TTC549 (cell line): ENCODE data around the gene RIMBP3B.
"Not testable (repeated sequence)": the region's sequence is repeated elsewhere in the genome, so short reads cannot be mapped to it uniquely, and the experiment has no call there.

Experiments used
- FAIRE-seq: peaks from 2 replicates; lab custom pipeline; 2012; peaks lifted over from hg19 to GRCh38; lab: Jason Lieb, UNC

Gene RIMBP3B, protein sequence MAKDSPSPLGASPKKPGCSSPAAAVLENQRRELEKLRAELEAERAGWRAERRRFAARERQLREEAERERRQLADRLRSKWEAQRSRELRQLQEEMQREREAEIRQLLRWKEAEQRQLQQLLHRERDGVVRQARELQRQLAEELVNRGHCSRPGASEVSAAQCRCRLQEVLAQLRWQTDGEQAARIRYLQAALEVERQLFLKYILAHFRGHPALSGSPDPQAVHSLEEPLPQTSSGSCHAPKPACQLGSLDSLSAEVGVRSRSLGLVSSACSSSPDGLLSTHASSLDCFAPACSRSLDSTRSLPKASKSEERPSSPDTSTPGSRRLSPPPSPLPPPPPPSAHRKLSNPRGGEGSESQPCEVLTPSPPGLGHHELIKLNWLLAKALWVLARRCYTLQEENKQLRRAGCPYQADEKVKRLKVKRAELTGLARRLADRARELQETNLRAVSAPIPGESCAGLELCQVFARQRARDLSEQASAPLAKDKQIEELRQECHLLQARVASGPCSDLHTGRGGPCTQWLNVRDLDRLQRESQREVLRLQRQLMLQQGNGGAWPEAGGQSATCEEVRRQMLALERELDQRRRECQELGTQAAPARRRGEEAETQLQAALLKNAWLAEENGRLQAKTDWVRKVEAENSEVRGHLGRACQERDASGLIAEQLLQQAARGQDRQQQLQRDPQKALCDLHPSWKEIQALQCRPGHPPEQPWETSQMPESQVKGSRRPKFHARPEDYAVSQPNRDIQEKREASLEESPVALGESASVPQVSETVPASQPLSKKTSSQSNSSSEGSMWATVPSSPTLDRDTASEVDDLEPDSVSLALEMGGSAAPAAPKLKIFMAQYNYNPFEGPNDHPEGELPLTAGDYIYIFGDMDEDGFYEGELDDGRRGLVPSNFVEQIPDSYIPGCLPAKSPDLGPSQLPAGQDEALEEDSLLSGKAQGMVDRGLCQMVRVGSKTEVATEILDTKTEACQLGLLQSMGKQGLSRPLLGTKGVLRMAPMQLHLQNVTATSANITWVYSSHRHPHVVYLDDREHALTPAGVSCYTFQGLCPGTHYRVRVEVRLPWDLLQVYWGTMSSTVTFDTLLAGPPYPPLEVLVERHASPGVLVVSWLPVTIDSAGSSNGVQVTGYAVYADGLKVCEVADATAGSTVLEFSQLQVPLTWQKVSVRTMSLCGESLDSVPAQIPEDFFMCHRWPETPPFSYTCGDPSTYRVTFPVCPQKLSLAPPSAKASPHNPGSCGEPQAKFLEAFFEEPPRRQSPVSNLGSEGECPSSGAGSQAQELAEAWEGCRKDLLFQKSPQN (N-terminal part only)

DNA sequence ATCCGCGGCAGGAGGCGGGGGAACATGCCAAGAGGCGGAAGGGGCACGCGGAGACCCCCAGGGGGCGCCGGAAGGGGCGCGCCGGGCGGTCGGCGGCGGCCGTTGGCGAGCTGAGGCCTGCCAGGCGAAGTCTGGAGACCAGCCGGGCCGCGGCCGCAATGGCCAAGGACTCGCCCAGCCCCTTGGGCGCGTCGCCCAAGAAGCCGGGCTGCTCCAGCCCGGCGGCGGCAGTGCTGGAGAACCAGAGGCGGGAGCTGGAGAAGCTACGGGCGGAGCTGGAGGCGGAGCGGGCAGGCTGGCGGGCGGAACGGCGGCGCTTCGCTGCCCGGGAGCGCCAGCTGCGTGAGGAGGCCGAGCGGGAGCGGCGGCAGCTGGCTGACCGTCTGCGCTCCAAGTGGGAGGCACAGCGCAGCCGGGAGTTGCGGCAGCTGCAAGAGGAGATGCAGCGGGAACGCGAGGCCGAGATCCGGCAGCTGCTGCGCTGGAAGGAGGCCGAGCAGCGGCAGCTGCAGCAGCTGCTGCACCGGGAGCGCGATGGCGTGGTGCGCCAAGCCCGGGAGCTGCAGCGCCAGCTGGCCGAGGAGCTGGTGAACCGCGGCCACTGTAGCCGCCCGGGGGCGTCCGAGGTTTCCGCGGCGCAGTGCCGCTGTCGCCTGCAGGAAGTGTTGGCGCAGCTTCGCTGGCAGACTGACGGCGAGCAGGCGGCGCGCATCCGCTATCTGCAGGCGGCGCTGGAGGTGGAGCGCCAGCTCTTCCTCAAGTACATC lies at the start of gene RIMBP3B:
TSS of gene RIMBP3B (plus strand) at position 51 of the 767 bp plus-strand sequence. CDS start at position 159, 108 bp downstream.
- not testable (repeated sequence) for FAIRE-seq

DNA sequence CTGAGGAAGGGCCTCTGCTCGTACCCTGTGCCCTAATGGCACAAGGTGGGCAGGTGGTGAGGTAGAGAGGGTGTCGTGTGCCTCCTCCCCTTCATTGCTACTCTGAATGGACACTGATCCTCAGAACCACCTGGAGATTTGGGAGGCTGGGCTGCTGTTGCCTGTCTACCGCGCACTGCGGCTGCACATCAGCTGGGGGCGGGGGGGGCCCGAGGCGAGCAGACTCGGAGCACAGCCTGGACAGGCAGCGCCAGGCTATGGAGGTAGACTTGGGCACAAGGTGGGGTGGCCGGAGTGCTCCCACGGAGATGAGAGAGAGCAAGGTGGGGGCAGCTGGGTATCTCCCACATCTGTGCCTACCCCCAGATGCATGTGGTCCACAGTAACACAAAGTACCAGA lies 26.0 kb upstream of the RIMBP3B start:
- not testable (repeated sequence) for FAIRE-seq

DNA sequence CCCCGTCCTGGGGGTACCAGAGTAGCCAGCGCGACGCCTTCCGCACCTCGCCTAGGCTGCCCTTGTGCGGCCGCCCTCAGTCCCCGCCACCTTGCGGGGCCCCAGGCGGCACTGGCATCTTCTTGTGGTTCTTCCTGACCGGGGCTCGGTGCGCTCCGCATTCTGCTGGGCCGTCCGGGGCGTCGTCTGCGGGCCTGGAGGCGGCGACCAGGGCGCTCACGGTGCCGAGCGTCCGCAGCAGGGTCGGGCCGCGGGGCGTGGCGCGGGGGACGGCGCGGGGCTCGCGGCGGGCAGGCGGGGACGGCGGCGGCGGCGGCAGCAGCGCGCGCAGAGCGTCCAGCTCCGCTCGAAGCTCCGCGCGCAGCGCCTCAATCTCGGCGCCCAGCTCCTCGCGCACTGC lies 23.0 kb upstream of the RIMBP3B start:
- not testable (repeated sequence) for FAIRE-seq

DNA sequence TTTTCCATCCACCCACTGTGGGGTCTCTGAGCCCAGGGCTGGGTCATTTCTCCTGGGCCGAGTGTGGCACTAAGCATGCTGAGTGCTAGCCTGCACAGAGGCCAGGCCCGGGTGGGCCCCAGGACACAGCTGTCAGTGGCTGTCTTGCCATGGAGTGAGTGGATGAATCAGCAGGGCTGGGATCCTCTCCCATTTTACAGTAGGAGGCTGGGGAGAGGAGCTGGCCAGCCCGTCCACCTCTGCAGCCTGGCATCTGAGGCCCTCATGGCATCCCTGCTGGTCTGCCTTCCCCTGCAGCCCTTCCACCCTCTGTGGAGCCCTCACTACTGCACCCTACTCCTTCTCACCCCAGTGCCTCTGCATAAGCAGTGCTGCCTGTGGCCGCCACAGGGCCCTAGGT lies 21.1 kb upstream of the RIMBP3B start:
- FAIRE-seq: not testable (repeated sequence)

DNA sequence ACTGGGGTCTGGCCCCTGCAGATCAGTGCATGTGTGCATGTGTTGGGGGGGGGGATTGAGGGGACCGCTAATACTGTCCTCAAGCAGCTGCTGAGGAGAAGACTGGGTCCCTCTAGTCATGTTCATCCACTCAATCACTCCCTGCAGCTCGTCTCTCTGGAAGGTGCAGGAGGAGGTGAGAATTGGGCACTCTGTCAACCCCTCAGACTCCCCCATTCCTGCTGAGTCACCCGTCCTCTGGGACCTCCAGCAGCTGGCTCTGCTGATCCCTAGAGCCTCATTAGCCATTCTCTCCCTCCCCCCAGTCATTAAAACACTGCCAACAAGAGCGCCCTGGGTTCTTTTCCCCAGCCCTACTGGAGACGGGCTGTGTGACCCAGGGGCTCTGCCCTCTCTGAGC lies 20.5 kb upstream of the RIMBP3B start:
- FAIRE-seq: not testable (repeated sequence)

DNA sequence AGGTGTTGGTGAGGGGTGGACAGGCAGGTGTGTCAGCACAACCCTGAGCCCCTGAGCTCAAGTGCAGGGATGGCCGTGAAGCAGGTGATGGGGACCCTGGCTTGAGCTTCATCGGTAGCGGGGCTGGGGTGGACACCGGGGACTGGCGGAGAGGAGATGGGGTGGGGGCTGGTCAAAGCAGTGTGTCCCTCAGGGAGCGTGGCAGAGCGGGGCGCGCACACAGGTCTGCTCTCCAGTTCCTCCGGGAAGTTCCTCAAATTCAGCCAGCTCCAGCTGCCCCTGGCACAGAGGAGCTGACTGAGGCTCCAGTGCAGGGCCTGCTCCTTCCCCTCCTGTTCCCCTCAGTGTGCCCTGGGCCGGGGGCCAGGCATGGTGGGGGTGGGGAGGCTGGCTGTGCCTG lies 19.7 kb upstream of the RIMBP3B start:
- not testable (repeated sequence) for FAIRE-seq

DNA sequence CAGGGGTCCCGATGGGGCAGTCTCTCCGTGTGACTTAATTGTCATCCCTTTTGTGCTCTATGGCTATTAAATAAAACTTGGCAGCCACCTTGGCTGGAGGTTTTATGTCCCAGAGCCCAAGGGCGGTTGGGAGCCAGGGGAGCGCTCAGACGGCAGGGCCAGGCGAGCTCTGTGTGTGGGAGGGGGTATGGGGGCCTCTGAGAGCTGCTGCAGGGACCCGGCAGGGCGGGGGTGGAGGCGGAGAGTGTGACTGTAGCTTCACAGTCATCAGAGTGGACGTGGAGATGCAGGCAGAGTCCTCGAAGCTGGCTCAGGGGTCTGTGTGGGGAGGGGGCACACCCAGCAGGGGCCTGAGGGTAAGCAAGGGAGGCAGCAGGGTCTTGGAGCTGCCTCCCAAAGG lies 19.2 kb upstream of the RIMBP3B start:
- FAIRE-seq: not testable (repeated sequence)

DNA sequence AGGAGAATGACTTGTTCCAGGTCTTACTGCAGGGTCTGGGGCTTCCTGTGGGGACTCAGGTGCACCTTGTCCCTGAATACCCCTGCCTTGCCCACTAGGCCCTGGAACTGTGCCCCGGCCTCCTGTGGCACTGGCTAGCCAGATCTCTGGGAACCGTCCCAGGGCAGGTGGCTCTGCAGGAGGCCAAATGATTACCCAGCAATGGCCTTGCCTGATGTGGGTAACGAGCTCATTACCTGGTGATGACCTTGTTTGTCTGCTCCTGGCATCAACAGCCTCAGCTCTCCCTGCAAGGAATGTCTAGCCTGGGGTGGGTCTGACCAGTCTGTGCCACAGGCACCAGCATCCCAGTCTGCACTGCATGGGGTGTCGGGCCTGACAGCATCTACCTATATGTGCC lies 18.2 kb upstream of the RIMBP3B start:
- FAIRE-seq: not testable (repeated sequence)

DNA sequence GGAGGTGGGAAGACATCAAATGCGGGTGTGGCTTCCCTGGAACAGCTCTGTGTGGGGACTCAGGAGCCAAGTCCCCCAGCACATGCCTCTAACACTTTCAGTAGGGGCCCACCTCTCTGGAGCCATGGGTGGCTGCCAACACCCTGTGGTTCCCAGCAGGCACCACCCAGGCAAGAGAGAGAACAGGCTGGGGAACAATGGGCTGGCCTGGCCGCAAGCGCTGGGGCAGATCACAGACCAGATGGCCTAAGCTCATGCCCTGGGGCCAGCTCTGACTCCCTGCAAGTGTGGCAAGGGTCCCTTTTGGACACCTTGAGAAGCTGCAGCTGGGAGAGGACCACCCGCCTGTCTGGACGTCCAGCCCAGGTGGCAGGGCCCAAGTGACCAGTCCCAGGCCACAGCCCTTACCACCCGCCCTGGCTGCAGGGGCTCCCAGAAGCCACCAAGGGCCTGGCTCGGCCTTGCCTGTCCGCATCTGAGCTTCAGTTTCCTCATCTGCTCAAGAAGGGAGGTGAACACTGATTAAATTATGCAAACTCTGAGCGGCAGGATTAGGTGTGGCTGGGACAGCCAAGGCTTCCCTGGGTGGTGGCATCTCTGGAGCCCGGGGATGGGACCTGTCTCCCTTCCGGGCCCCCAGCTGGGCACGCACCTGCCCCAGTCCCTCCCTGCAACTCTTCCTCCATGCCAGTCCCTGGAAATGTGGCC lies 14.8 kb upstream of the RIMBP3B start:
- not testable (repeated sequence) for FAIRE-seq

DNA sequence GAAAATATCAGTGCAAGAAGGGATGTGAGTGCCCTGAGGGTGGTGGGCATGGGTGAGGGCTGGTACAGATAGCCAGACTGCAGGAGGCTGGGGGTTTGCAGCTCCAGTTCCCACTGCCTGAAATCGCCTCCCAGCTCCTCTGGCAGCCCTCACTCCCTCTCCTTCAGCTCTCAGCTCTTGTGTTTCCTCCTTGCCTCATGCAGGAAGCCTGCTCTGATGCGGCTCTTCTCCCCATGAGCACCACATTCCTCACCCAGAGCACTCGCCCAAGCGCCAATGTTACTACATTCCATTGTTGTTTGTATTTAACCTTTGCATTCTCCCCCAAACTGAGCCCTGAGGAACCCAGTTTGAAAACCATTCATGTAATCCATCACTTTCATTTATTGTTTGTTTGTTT lies 7.7 kb upstream of the RIMBP3B start:
- FAIRE-seq: not testable (repeated sequence)

DNA sequence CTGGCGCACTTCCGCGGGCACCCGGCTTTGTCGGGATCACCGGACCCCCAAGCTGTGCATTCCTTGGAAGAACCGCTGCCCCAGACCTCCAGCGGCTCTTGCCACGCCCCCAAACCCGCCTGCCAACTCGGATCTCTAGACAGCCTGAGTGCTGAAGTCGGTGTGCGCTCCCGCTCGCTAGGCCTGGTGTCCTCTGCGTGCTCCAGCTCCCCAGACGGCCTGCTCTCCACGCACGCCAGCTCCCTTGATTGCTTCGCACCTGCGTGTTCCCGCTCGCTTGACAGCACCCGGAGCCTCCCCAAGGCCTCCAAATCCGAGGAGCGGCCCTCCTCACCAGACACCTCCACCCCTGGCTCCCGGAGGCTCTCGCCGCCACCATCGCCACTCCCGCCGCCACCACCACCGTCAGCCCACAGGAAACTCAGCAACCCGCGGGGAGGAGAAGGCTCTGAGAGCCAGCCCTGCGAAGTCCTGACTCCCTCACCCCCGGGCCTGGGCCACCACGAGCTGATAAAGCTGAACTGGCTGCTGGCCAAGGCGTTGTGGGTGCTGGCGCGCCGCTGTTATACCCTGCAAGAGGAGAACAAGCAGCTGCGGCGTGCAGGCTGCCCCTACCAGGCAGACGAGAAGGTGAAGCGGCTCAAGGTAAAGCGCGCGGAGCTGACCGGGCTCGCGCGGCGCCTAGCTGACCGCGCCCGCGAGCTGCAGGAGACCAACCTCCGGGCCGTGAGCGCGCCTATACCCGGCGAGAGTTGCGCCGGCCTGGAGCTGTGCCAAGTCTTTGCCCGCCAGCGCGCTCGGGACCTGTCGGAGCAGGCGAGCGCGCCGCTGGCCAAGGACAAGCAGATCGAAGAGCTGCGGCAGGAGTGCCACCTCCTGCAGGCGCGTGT lies 1.2 kb downstream of the RIMBP3B start:
- FAIRE-seq: not testable (repeated sequence)

DNA sequence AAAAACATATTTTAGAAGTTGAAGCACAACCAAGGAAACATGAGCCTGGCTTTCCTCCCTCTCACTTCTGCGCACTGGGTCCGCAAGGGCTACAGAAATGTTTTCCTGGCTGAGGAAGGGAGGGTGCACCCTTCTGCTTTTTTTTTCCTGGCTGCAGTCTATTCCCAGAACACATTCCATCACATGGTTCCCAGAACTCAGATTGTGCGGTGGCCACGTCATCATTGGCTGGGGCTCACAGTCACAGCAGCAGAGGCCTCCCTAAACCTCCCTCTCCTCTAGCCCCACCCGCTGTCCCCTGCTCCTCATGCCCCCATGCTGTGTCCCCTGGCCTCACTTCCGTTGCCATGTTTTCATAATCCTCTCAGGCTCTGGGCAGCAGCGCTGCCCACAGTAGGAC lies 5.9 kb downstream of the RIMBP3B start:
- FAIRE-seq: not testable (repeated sequence)

DNA sequence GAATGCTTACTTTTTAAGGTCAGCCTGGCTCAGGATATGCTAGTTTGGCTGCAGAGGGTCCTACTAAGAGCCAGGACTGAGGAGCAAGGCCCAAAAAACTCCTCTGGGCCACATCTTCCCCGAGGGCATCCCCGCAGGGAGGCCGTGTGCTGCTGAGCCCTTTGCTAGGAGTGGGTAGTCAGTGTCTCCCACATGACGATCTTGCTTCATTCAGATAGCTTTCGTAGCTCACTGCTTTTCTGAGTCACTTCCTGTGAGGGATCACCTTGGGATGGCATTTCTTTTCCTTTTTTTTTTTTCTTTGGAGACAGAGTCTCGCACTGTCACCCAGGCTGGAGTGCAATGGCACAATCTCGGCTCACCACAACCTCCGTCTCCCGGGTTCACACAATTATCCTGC lies 6.5 kb downstream of the RIMBP3B start:
- not testable (repeated sequence) for FAIRE-seq

DNA sequence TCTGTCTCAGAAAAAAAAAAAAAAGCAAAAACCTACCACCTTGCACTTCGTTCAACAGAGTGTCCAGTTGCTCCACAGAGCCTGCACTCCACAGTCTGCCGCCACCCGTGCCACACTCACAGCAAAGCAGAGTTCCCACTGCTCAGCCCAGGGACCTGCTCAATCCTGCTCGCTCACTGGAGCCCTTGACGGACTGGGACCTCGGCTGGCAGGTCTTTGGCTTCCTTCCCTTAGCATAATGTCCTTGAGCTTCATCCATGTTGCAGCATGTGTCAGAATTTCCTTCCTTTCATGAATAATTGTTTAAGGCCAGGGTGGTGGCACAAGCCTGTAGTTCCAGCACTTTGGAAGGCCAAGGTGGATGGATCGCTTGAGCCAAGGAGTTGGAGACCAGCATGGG lies 11.1 kb downstream of the RIMBP3B start:
- not testable (repeated sequence) for FAIRE-seq

DNA sequence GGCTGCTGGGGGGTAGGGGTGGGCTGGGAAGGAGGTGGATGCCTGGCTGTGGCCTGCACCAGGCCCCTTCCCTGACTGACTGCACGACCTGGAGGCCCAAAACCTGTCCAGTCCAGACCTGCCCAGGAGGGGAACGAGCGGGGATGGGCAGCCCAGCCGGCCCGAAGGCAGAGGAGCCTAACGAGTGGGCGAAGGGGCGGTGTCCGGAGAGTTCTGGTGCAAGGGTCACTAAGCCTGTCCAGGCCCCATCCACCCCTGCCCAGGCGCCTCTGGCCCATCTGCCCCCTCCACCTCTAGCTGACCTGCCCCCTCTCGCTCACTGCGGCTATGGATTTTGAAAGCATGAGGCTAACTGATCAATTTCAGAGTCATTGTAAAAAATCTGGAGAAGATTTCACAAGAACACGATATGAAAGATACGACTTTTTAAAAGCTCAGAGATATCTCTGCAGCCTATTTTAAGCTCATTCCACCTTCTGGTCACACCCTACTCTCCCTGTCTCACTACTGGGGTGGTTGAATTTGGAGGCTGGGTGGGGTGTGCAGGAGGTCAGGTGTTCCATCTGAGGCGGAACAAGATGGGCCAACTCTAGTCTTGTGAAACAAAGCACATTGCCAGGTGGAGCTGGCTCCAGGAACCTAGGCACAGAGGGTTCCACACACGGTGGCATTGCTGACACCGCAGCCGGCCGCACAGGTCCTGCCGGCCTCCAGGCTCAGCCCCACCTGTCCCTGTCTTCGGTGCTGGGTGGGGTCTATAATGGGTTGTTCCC lies 17.8 kb downstream of the RIMBP3B start:
- FAIRE-seq: not testable (repeated sequence)

DNA sequence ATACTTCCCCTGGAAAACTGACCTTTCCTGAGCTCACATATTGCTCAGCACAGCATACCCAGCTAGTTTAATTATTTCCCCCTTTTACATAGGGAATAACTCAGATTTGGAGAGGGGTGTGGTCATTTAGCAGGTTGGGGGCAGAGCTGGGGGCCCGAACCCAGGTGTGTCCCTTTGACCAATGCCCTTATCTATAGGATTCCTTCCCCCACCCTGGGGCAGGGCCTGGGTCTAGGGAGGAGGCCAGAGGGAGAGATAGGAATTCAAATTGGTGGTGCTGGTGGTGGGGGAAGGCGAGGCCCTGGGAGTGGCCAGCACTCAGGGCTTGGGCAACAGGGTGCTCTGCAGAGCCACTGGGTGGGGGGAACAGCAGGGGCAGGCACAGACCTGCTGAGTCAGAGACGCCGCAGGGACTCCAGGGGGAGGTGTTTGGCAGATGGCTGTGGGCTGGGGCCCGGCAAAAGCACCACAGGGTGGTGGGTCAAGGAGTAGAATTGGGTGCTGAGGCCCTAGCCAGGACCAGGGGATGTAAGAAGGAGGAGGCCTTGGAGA lies 19.3 kb downstream of the RIMBP3B start:
- FAIRE-seq: not testable (repeated sequence)

DNA sequence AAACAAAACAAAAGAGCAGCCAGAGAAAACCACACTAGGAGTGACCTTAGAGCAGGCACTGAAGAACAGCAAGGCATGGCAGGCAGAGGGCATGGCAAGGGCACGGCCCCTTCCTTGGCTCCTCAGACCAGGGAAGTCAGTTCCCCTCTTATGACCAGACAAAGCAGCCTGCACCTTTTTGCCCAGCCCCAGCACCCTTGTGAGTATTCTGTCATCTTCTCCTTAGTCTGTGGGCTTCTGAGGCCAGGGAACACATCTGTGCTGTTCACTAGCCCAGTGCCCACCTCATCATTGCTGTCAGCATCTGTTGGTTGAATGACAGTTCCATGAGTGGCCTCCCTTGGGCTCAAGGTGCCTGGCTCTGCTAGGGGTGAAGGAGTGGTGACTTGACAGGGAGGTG lies 23.6 kb downstream of the RIMBP3B start:
- not testable (repeated sequence) for FAIRE-seq

DNA sequence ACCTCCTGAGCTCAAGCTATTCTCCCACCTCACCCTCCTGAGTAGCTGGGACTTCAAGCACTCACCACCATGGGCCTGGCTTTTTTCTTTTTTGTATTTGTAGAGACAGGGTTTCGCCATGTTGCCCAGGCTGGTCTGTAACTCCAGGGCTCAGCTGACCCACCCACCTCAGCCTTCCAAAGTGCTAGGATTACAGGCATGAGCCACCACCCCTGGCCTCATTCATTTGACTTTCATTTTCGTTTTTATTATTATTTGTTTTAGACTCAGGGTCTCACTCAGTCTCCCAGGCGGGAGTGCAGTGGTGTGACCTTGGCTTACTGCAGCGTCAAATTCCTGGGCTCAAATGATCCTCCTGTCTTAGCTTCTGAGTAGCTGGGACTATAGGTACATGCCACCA lies 24.2 kb downstream of the RIMBP3B start:
- not testable (repeated sequence) for FAIRE-seq

DNA sequence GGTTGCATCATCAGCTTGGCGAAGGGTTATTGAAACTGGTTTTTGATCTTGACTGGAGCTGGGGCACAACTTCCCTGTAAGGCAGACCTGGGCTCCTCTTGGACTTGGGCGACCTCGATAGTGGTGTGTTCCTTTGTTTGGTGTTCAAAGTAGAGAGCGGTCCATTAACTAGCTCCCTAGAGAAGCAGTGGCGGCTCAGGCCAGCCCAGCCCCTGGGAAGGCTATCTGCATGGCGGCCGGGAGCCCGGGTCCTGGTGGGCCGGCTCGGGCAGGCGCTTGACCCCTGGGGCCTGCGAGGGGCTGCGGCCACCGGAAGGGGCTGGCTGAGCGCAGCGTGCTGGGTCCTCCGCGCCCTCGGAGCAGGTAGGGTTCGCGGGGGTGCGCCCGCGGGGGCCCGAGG lies 32.8 kb downstream of the RIMBP3B start:
- FAIRE-seq: not testable (repeated sequence)
